HCT116 (cell line): ENCODE results near the gene RNF13.

Experiments used
- POLR2AphosphoS5 ChIP-seq: IDR thresholded peaks from 2 replicates; pipeline ENCODE4 v1.6.1; 2011; ENCODE audit warnings: mild to moderate bottlenecking, low read depth, low read length, moderate library complexity
- TF ChIP-seq, protein P1 (sequence below), 3 experiments: fragments of 200-600 bp in 1 of 3; sonication (generic) in 1 of 3; IDR thresholded peaks in 2 of 3; conservative IDR thresholded peaks in 1 of 3; 2 replicates each; pipeline ENCODE4 v1.5.1; 2012 to 2017; ENCODE audit warnings: low read depth in 2 of 3, low read length in 2 of 3, antibody characterized with exemption in 1 of 3, borderline replicate concordance in 1 of 3, control low read depth in 1 of 3, mild to moderate bottlenecking in 1 of 3, mixed read lengths in 1 of 3, mixed run types in 1 of 3, moderate library complexity in 1 of 3; ENCODE audit not compliant: insufficient read depth in 1 of 3

DNA sequence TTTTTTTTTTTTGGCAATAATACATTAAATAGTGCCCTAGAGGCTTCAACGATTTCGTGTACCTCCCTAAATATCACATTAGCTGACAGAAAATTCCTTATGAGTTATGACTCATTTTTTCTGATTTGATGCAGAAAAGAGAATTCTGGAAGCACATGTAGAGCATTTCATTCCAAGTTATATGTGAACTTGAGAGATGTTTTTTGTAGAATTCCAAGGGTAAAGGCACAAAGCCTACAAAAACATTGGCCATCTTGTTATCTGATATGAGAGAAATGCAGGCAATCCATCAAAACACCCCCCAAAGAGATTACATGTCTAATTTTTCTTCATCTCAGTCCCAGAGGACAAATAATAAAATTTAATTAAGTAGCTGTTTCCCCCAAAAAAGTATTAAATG lies 164.4 kb downstream of the RNF13 start:
- no peak for TF ChIP-seq POLR2AphosphoS5
- TF ChIP-seq, protein P1, sequence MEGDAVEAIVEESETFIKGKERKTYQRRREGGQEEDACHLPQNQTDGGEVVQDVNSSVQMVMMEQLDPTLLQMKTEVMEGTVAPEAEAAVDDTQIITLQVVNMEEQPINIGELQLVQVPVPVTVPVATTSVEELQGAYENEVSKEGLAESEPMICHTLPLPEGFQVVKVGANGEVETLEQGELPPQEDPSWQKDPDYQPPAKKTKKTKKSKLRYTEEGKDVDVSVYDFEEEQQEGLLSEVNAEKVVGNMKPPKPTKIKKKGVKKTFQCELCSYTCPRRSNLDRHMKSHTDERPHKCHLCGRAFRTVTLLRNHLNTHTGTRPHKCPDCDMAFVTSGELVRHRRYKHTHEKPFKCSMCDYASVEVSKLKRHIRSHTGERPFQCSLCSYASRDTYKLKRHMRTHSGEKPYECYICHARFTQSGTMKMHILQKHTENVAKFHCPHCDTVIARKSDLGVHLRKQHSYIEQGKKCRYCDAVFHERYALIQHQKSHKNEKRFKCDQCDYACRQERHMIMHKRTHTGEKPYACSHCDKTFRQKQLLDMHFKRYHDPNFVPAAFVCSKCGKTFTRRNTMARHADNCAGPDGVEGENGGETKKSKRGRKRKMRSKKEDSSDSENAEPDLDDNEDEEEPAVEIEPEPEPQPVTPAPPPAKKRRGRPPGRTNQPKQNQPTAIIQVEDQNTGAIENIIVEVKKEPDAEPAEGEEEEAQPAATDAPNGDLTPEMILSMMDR (IDR thresholded peaks at IDR 0.05 in 2 of 3, conservative IDR thresholded peaks at IDR 0.05 in 1 of 3; ENCODE audit: borderline replicate concordance in 1 of 3, insufficient read depth in 1 of 3, low read depth in 2 of 3, low read length in 2 of 3) = no peak
